Mucosa of stomach (tissue), 1 donor: ENCODE measurements around the gene LHFPL6.

Source experiments
- H3K27me3 ChIP-seq: one replicate; pipeline ENCODE4 v1.7.0; 2013; ENCODE audit warnings: mild to moderate bottlenecking, low read length; ENCODE audit not compliant: control insufficient read depth, insufficient read depth
- H3K36me3 ChIP-seq: one replicate; pipeline ENCODE4 v1.7.0; 2013; ENCODE audit warnings: low read length; ENCODE audit not compliant: control insufficient read depth, insufficient read depth
- H3K4me1 ChIP-seq: one replicate; pipeline ENCODE4 v1.7.0; 2013; ENCODE audit warnings: mild to moderate bottlenecking, low read length; ENCODE audit not compliant: control insufficient read depth, insufficient read depth
- H3K4me3 ChIP-seq: one replicate; pipeline ENCODE4 v1.7.0; 2013; ENCODE audit warnings: low read length
- H3K9ac ChIP-seq: one replicate; pipeline ENCODE4 v1.7.0; 2013; ENCODE audit warnings: mild to moderate bottlenecking, low read length, moderate library complexity
- H3K9me3 ChIP-seq: one replicate; pipeline ENCODE4 v1.7.0; 2013; ENCODE audit warnings: mild to moderate bottlenecking, low read length, moderate library complexity; ENCODE audit not compliant: control insufficient read depth
- donor health status: Pancreatic carcinoma.

LHFPL6 gene

DNA sequence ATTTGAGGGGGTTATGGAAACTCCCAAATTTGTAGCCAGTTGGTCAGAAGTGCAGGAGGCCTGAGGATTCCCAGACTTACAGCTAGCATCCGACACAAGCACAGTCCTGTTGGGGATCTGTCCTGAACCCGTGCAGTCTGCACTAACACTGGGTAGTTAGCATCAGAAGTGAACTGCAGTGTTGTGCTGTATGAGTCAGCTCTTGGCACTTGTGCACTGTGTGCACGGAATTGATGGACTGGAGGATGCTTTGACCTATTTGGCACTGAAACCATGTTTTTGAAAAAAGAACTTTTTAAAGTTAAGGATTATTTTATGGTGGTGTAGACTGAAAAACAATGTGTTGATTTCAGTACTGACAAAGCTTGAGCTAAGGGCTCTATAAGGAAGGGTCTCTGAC is 285.7 kb downstream of the LHFPL6 start:
- Histone ChIP-seq H3K9ac (no peak overlapping the region), H3K4me1 (no peaks in the 10 kb centered on the region), H3K4me3 (no peak overlapping the region), H3K9me3 (no peaks in the 10 kb centered on the region), H3K27me3 (peaks cover 4% of the 10 kb centered on the region), H3K36me3 (no peaks in the 10 kb centered on the region)

DNA sequence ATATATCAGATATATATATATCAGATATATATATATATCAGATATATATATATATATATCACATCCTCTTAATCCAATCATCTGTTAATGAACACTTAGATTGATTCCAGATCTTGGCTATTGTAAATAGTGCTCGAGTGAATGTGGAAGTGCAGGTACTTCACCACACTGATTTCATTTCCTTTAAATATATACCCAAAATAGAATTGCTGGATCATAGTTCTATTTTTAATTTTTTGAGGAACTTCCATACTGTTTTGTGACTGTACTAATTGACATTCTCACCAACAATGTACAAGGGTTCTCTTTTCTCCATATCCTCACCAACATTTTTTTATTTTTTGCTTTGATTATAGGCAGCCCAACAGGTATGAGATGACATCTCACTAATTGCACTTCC is 287.2 kb downstream of the LHFPL6 start:
- no peaks in the 10 kb centered on the region for H3K36me3 ChIP-seq
- H3K4me3 ChIP-seq, result no peak overlapping the region
- H3K9me3 ChIP-seq, result no peaks in the 10 kb centered on the region
- H3K4me1 ChIP-seq, result no peaks in the 10 kb centered on the region
- no peak overlapping the region for H3K9ac ChIP-seq
- H3K27me3 ChIP-seq, result peaks cover 4% of the 10 kb centered on the region

DNA sequence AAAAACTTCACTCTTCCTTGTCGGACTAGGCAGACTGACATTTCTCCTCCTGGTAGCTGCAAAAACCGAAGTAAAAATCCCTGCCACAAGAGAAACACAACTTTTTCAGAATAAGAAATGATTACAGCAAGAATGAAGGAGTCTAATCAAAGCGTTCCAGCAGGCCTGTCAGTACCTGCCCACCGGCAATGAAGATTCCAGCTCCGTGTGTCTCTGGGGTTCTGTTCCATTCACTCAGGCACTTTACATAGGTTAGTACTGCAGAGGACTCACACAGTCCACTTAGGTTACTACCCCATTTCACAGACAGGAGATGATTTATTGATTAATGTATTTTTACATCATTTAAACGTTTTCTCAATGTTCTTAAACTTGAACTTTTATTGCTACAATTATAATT is 289.3 kb downstream of the LHFPL6 start:
- Histone ChIP-seq H3K36me3 (no peaks in the 10 kb centered on the region), H3K9me3 (no peaks in the 10 kb centered on the region), H3K4me1 (no peaks in the 10 kb centered on the region), H3K4me3 (no peak overlapping the region), H3K27me3 (no peaks in the 10 kb centered on the region), H3K9ac (no peak overlapping the region)

DNA sequence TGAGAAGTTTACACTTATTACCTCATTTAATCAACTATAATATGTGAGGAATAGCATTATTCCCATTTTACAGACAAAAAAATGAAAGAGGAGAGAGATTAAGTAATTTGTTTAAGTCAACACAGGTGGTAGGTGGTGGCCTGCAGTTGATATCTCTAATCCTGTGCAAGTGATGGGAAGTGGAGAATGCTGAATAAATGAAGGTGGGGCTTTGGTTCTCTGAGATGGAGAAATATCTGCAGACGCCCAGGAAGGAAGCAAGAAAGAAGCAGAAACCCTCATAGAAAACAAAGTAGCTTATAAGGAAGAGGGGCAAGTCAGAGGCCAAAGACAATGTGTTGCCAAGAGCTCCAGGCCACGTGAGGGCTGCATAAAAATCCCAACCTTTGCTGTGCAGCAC is 290.4 kb downstream of the LHFPL6 start:
- H3K36me3 ChIP-seq, result no peaks in the 10 kb centered on the region
- H3K9ac ChIP-seq, result no peak overlapping the region
- no peaks in the 10 kb centered on the region for H3K4me1 ChIP-seq
- no peaks in the 10 kb centered on the region for H3K27me3 ChIP-seq
- no peaks in the 10 kb centered on the region for H3K9me3 ChIP-seq
- no peak overlapping the region for H3K4me3 ChIP-seq

DNA sequence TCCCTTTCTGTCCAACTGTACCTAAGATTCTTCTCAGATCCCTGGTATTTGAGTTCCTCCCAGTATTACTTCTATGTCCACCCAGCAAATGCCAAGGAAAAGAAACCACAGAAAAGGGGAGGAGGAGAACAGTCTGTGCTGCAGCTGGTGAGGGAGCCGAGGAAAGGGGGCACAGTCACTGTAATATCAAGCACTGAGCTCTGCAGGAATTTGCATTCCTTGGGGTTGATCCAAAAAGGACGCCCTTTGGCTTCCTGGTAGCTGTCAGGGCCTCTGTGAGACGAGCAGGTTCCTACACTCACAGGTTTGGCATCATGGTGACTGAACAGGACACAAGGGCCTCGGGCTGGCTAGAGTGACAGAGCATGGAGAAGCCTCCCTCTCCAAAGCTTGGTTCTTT is 291.4 kb downstream of the LHFPL6 start:
- H3K36me3 ChIP-seq, result no peaks in the 10 kb centered on the region

DNA sequence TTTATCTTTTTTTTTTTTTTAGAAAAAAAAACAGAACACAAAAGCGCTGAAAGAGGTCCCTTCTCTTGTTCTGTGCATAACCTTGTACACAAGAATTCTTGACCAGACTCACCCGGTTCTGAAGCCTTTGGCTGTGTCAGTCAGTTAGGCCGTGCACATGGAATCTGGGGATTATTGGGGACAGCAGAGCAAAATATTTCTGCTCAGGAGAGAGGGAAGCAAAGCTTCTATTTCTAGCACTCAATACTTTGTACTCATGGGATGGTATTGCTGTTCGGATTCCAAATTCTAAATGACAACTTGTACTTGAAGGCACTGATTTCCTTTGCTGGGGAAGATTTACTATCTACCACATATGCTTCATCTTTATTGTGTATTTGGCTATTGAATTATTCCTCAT is 292.0 kb downstream of the LHFPL6 start:
- Histone ChIP-seq H3K4me3 (no peak overlapping the region), H3K4me1 (no peaks in the 10 kb centered on the region), H3K27me3 (no peaks in the 10 kb centered on the region), H3K36me3 (no peaks in the 10 kb centered on the region), H3K9me3 (no peaks in the 10 kb centered on the region), H3K9ac (no peak overlapping the region)

More for the DNA sequence above, 291.4 kb downstream of the LHFPL6 start:
- Histone ChIP-seq H3K9me3 (no peaks in the 10 kb centered on the region), H3K27me3 (no peaks in the 10 kb centered on the region), H3K9ac (no peak overlapping the region), H3K4me1 (no peaks in the 10 kb centered on the region), H3K4me3 (no peak overlapping the region)

DNA sequence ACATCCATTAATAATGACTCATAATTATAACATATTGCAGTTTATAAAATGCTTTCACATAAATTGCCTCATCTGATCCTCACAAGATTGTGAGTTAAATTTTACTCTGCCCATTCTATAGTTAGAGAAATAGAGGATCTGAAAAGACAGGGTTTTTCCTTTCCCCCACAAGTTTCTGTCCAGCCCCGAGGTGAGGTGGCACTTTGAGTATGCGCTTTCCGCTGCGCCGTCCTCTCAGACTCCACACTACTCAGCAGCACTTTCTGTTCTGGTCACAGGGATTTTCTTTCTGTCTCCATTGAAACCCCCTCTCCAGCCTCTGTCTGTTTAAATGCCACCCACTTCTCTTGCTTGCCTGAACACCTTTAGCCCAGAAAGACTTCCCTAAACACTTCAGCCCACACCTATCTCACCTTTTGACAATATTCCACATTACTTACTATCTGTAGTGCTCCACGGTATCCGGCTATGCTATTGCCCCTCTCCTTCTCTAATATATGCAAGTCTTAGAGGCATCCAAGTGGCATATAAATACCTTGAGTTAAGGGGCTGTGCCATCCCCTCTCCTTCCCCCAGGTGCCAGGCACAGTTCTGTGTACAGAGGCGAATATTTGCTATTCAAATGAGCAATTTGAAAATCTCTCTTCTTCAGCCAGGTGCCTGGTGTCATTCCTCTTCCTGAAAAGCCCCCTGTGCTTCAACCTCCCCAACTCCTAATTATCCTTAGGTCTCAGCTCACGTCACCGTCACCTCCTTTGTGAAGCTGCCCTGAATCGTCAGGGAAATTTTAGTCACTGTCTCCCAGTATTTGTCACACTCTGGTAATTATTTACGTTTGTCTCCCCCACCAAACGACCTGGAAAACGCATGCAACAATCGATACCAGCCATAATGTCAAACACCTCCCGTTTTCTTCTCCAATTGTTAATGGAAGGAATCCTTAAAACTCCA is 296.1 kb downstream of the LHFPL6 start:
- Histone ChIP-seq H3K4me3 (no peak overlapping the region), H3K27me3 (no peaks in the 10 kb centered on the region), H3K4me1 (no peaks in the 10 kb centered on the region), H3K9me3 (no peaks in the 10 kb centered on the region), H3K36me3 (no peaks in the 10 kb centered on the region), H3K9ac (no peak overlapping the region)

DNA sequence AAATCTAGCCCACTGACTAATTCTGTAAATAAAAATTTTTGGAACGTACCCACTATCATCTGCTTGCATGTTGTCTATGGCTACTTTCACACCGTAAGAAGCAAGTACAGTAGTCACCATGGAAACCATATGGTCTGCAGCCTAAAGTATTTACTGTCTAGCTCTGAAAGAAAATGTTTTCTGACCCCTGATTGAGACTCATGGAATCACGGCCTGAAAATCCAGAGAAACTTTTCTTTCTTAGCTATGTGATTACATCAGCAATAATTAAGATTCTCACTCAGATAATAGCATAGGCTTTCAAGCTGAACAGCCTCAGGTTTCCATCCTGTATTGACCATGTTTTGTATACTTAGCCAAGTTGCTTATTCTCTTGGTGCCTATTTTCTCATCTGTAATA is 300.2 kb downstream of the LHFPL6 start:
- H3K9ac ChIP-seq, result no peak overlapping the region
- H3K36me3 ChIP-seq, result no peaks in the 10 kb centered on the region
- H3K4me3 ChIP-seq, result no peak overlapping the region
- H3K27me3 ChIP-seq, result no peaks in the 10 kb centered on the region
- no peaks in the 10 kb centered on the region for H3K9me3 ChIP-seq
- H3K4me1 ChIP-seq, result no peaks in the 10 kb centered on the region

DNA sequence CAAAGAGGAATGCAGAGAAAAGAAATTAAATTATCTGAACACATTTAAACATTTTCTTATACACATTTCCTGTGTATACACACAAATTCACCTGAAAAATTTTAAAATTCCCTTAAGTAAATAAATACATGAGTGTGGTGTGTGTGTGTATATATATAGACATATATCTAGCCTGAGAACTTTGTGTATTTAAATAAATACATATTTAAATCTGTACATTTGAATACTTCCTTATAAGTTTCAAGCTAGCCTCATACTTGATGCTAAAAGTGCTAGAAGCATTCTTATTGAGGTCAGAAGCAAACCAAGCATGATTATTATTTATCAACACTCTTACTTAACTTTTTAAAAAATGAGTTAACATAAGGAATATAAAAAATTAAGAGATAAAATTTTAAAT is 304.0 kb downstream of the LHFPL6 start:
- no peaks in the 10 kb centered on the region for H3K36me3 ChIP-seq
- no peaks in the 10 kb centered on the region for H3K9me3 ChIP-seq
- H3K4me3 ChIP-seq, result no peak overlapping the region
- H3K27me3 ChIP-seq, result no peaks in the 10 kb centered on the region
- no peak overlapping the region for H3K9ac ChIP-seq
- no peaks in the 10 kb centered on the region for H3K4me1 ChIP-seq

DNA sequence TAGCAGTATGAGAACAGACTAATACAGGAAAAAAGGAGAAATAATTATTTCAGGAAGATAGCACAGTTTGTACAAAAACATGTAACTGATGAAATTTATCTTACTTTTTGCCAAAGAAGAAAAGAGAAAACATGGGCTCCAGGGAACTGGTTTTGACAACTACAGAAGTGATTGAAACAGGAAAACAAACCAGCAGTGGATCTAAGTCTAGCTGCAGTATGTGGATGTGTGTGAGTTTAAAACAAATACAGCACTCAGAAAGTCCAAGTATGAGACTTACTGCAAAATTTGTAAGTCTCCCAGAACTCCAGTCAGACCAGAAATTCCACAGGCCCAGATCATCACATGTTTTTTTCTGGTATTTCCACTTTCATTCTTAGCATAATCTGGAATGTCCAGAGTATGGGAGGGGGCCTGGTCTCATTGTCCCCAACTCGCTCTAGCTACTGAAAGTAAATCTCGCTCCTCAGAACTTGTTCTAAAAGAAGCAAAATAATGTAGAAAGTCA is 305.3 kb downstream of the LHFPL6 start:
- Histone ChIP-seq H3K36me3 (no peaks in the 10 kb centered on the region), H3K9me3 (no peaks in the 10 kb centered on the region)

DNA sequence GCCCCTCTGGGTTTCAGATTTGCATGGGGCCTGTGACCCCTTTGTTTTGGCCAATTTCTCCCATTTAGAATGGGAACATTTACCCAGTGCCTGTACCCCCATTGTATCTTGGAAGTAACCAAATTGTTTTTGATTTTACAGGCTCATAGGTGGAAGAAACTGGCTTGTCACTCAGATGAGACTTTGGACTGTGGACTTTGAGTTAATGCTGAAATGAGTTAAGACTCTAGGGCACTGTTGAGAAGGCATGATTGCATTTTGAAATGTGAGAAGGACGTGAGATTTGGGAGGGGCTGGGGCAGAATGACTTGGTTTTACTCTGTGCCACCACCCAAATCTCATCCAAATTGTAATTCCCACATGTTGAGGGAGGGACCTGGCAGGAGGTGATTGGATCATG is 306.0 kb downstream of the LHFPL6 start:
- H3K4me1 ChIP-seq, result no peaks in the 10 kb centered on the region
- no peaks in the 10 kb centered on the region for H3K27me3 ChIP-seq
- H3K9me3 ChIP-seq, result no peaks in the 10 kb centered on the region
- no peaks in the 10 kb centered on the region for H3K36me3 ChIP-seq
- no peak overlapping the region for H3K4me3 ChIP-seq
- no peak overlapping the region for H3K9ac ChIP-seq

More for the DNA sequence above, 305.3 kb downstream of the LHFPL6 start:
- Histone ChIP-seq H3K27me3 (no peaks in the 10 kb centered on the region), H3K9ac (no peak overlapping the region), H3K4me3 (no peak overlapping the region), H3K4me1 (no peaks in the 10 kb centered on the region)

DNA sequence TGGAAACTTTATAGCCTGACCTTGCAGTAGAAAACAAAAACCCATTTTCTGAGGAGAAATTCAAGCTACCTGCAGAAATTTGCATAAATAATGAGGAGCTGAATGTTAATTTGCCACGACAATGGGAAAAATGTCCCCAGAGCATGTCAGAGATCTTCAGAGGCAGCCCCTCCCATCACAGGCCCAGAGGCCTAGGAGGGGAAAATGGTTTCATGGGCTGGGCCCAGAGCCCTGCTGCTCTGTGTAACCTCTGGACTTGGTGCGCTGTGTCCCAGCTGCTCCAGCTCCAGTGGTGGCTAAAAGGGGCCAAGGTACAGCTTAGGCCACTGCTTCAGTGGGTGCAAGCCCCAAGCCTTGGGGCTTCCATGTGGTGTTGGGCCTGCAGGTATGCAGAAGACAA is 306.8 kb downstream of the LHFPL6 start:
- no peaks in the 10 kb centered on the region for H3K27me3 ChIP-seq
- H3K4me1 ChIP-seq, result no peaks in the 10 kb centered on the region
- no peak overlapping the region for H3K9ac ChIP-seq
- no peaks in the 10 kb centered on the region for H3K9me3 ChIP-seq
- H3K4me3 ChIP-seq, result no peak overlapping the region
- no peaks in the 10 kb centered on the region for H3K36me3 ChIP-seq
